Parathyroid adenoma (tissue), 2 donors: ENCODE data around the gene C21orf91.

Source experiments
- H2AFZ ChIP-seq: fragments of 300-600 bp; sonication (generic); one replicate; pipeline ENCODE4 v1.7.0; 2017; ENCODE audit warnings: antibody characterized with exemption, mild to moderate bottlenecking
- H3K27ac ChIP-seq: fragments of 300-600 bp; sonication (generic); one replicate; pipeline ENCODE4 v1.7.0; 2017
- H3K27me3 ChIP-seq: fragments of 300-600 bp; sonication (generic); one replicate; pipeline ENCODE4 v1.7.0; 2017; ENCODE audit warnings: low read length; ENCODE audit not compliant: control insufficient read depth, insufficient read depth
- H3K36me3 ChIP-seq: fragments of 300-600 bp; sonication (generic); one replicate; pipeline ENCODE4 v1.7.0; 2017; ENCODE audit warnings: low read length; ENCODE audit not compliant: control insufficient read depth, insufficient read depth
- H3K4me1 ChIP-seq: fragments of 300-600 bp; sonication (generic); one replicate; pipeline ENCODE4 v1.7.0; 2017; ENCODE audit warnings: control low read depth
- H3K4me2 ChIP-seq: fragments of 300-600 bp; sonication (generic); one replicate; pipeline ENCODE4 v1.7.0; 2017; ENCODE audit warnings: low read length
- H3K4me3 ChIP-seq: fragments of 300-600 bp; sonication (generic); one replicate; pipeline ENCODE4 v1.7.0; 2017; ENCODE audit warnings: low read depth, low read length
- H3K79me2 ChIP-seq: fragments of 300-600 bp; sonication (generic); one replicate; pipeline ENCODE4 v1.7.0; 2017; ENCODE audit warnings: control low read depth
- H3K9ac ChIP-seq: fragments of 300-600 bp; sonication (generic); one replicate; pipeline ENCODE4 v1.7.0; 2017; ENCODE audit warnings: mild to moderate bottlenecking
- H3K9me3 ChIP-seq: fragments of 300-600 bp; sonication (generic); one replicate; pipeline ENCODE4 v1.7.0; 2017; ENCODE audit warnings: low read length; ENCODE audit not compliant: control insufficient read depth
- CTCF ChIP-seq: fragments of 300-600 bp; sonication (generic); IDR thresholded peaks from one replicate; pipeline ENCODE4 v1.7.0; 2017; ENCODE audit warnings: antibody characterized with exemption, mild to moderate bottlenecking
- donor health status: primary hyperparathyroidism.

C21orf91 gene

DNA sequence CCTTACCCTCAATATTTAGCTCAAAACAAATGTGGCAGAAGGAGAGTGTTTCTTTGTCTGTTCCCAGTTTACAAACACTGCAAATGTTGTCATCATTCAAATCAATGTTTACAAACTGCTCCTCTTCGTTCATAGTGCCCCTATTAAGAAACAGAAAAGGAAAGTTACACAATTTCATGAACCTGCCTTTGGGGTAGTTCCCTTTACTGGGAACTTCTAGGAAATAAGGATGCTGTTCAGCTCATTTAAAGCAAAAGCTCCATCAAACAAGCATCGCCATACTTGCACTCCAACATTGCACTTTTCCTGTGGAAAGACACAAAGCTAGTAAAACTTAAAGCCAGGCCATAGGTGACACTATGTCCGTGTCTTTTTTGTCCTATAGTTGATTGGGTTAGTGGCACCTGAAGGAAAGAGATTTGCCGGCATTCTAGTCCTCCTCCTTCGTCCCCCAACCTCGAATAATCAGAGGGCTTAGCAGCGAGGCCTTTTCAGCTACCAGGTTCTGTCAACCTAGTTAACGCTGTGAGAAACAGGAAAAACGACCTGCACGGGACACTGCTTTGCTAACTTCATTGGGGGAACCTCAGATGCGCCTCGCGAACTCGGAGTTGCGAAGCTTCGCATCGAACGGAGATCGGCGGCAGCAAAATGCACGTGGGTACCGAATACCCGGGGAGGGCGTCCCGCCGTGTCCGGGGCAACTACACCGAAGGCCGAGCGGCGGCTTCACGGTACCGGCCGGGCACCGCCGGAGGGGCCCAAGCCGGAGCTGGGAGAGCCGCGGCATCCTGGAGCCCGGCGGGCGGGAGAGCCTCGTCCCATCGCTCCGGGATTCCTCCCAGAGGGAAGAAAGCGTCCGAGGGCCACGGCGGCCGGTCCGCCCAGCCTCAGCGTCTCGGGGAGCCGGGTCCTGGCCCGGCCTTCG lies 706 bp downstream of the C21orf91 start:
- peak overlapping the region; percentile 70 for H3K4me2 ChIP-seq
- no peaks in the 10 kb centered on the region for H3K9me3 ChIP-seq
- no peaks in the 10 kb centered on the region for H3K36me3 ChIP-seq
- peak overlapping the region; percentile 83 for H3K27ac ChIP-seq
- TF ChIP-seq CTCF, result no peak
- H3K4me1 ChIP-seq, result no peaks in the 10 kb centered on the region
- peak overlapping the region; percentile 46 for H3K9ac ChIP-seq
- peak overlapping the region; percentile 64 for H3K4me3 ChIP-seq
- H2AFZ ChIP-seq, result peak overlapping the region; percentile 97
- peaks cover 3% of the 10 kb centered on the region for H3K79me2 ChIP-seq
- H3K27me3 ChIP-seq, result no peaks in the 10 kb centered on the region

DNA sequence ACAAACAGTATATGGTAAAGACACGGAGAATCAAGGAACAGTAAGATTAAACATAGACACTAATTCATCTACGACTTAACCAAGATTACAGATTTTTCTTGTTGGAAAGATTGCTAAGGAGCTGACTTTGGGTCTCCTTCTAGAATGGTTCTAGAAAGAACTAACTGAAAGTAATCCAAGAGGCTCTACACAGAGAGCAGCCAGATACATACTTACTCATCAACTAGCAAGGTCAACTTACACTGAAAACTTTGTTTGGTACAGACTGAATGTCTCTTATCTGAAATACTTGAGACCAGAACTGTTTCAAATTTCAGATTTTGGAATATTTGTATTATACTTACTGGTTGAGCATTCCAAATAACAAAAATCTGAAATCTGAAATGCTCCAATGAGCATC lies 5.8 kb downstream of the C21orf91 start:
- H3K79me2 ChIP-seq, result peaks cover 3% of the 10 kb centered on the region
- H2AFZ ChIP-seq, result no peak overlapping the region
- no peak overlapping the region for H3K4me3 ChIP-seq
- H3K9ac ChIP-seq, result no peak overlapping the region
- H3K36me3 ChIP-seq, result no peaks in the 10 kb centered on the region
- H3K4me1 ChIP-seq, result no peaks in the 10 kb centered on the region
- no peaks in the 10 kb centered on the region for H3K9me3 ChIP-seq
- H3K4me2 ChIP-seq, result no peak overlapping the region
- no peaks in the 10 kb centered on the region for H3K27me3 ChIP-seq
- TF ChIP-seq CTCF, result no peak
- no peak overlapping the region for H3K27ac ChIP-seq

DNA sequence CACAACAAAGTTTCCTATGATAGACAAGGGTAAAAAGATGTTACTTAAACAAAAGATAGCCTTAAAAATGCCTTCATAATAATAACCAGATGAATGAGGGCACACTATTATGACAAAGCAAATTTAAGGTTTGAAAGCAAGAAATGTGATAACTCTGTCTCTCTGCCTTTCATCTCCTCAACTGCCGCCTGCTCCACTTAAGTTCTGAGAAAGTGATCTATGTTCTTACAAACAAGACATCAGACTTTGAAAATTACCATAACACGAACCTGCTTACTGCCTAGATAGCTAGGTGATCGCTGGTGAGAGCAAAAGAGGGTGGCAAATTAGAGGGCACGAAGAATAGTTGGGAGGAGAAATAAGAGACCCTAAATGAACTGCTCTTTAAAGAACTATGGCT lies 13.2 kb downstream of the C21orf91 start:
- H3K27me3 ChIP-seq, result no peaks in the 10 kb centered on the region
- no peaks in the 10 kb centered on the region for H3K36me3 ChIP-seq
- H3K9ac ChIP-seq, result no peak overlapping the region
- no peak overlapping the region for H3K27ac ChIP-seq
- no peak overlapping the region for H3K4me2 ChIP-seq
- H3K79me2 ChIP-seq, result no peaks in the 10 kb centered on the region
- TF ChIP-seq CTCF, result no peak
- no peaks in the 10 kb centered on the region for H3K4me1 ChIP-seq
- no peak overlapping the region for H2AFZ ChIP-seq
- no peak overlapping the region for H3K4me3 ChIP-seq
- no peaks in the 10 kb centered on the region for H3K9me3 ChIP-seq

GRCh38 chr21:17803536-17803935 lies 15.6 kb downstream of the C21orf91 start:
- no peaks in the 10 kb centered on the region for H3K4me1 ChIP-seq
- no peak overlapping the region for H3K27ac ChIP-seq

More at GRCh38 chr21:17803536-17803935, 15.6 kb downstream of the C21orf91 start:
- Histone ChIP-seq H3K9ac (no peak overlapping the region), H3K4me3 (no peak overlapping the region), H3K9me3 (no peaks in the 10 kb centered on the region), H3K79me2 (no peaks in the 10 kb centered on the region), H3K36me3 (no peaks in the 10 kb centered on the region), H3K4me2 (no peak overlapping the region), H3K27me3 (no peaks in the 10 kb centered on the region), H2AFZ (no peak overlapping the region)
- TF ChIP-seq CTCF, result no peak
